ENCODE results near the gene GCNA. TPM values are rescaled to one million over a fixed set of nuclear protein-coding genes. Genes with fewer than 3 reads are reported as not detected.
"Not testable (repeated sequence)": the region's sequence is repeated elsewhere in the genome, so short reads cannot be mapped to it uniquely, and the experiment has no call there.

The GCNA gene
- total and polyA plus RNA-seq, 2 experiments from 2014 or later = 1.2 to 1.5 TPM

DNA sequence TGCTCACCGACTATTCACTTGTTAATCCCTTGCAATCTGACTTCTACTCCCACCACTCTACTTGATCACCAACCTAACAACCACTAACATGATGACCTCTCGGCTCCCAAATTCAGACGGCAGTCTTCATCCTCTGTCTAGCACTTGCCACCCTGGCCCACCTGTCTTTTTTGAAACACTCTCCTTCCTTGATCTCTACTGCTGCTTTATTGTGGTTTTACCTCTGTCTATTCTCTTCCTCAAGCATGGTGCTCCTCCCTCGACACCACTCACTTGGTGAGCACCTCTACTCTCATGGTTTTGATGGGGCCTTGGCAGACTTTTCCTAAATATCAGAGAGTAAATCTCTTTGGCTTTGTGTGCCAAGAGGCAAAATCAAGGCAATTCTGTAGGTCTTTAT is 61.8 kb downstream of the GCNA start:
- Histone ChIP-seq H3K4me3 (no peak overlapping the region), H3K36me3 (ENCODE audit: insufficient read depth) (no peaks in the 10 kb centered on the region), H3F3A (replicated peaks; ENCODE audit: low read depth) (no peaks in the 10 kb centered on the region), H3K27me3 (ENCODE audit: insufficient read depth) (no peaks in the 10 kb centered on the region), H4K20me1 (replicated peaks; ENCODE audit: insufficient read depth) (no peaks in the 10 kb centered on the region), H2AFZ (no peak overlapping the region), H3K4me1 (ENCODE audit: insufficient read depth) (no peaks in the 10 kb centered on the region), H3K79me2 (replicated peaks; ENCODE audit: insufficient read depth) (no peaks in the 10 kb centered on the region), H3K4me2 (no peak overlapping the region), H3K9me2 (ENCODE audit: insufficient read depth) (no peaks in the 10 kb centered on the region), H3K27ac (ENCODE audit: low read depth) (no peak overlapping the region)
- TF ChIP-seq EZH2phosphoT487 (IDR thresholded peaks at IDR 0.05; ENCODE audit: unreplicated experiment) (no peak), NANOG (IDR thresholded peaks at IDR 0.05; ENCODE audit: borderline replicate concordance) (no peak), EZH2 (IDR thresholded peaks at IDR 0.05; ENCODE audit: low read depth, unreplicated experiment) (no peak), POLR2AphosphoS5 (IDR thresholded peaks at IDR 0.05; ENCODE audit: low read depth) (no peak)
- TF ChIP-seq, protein P1, sequence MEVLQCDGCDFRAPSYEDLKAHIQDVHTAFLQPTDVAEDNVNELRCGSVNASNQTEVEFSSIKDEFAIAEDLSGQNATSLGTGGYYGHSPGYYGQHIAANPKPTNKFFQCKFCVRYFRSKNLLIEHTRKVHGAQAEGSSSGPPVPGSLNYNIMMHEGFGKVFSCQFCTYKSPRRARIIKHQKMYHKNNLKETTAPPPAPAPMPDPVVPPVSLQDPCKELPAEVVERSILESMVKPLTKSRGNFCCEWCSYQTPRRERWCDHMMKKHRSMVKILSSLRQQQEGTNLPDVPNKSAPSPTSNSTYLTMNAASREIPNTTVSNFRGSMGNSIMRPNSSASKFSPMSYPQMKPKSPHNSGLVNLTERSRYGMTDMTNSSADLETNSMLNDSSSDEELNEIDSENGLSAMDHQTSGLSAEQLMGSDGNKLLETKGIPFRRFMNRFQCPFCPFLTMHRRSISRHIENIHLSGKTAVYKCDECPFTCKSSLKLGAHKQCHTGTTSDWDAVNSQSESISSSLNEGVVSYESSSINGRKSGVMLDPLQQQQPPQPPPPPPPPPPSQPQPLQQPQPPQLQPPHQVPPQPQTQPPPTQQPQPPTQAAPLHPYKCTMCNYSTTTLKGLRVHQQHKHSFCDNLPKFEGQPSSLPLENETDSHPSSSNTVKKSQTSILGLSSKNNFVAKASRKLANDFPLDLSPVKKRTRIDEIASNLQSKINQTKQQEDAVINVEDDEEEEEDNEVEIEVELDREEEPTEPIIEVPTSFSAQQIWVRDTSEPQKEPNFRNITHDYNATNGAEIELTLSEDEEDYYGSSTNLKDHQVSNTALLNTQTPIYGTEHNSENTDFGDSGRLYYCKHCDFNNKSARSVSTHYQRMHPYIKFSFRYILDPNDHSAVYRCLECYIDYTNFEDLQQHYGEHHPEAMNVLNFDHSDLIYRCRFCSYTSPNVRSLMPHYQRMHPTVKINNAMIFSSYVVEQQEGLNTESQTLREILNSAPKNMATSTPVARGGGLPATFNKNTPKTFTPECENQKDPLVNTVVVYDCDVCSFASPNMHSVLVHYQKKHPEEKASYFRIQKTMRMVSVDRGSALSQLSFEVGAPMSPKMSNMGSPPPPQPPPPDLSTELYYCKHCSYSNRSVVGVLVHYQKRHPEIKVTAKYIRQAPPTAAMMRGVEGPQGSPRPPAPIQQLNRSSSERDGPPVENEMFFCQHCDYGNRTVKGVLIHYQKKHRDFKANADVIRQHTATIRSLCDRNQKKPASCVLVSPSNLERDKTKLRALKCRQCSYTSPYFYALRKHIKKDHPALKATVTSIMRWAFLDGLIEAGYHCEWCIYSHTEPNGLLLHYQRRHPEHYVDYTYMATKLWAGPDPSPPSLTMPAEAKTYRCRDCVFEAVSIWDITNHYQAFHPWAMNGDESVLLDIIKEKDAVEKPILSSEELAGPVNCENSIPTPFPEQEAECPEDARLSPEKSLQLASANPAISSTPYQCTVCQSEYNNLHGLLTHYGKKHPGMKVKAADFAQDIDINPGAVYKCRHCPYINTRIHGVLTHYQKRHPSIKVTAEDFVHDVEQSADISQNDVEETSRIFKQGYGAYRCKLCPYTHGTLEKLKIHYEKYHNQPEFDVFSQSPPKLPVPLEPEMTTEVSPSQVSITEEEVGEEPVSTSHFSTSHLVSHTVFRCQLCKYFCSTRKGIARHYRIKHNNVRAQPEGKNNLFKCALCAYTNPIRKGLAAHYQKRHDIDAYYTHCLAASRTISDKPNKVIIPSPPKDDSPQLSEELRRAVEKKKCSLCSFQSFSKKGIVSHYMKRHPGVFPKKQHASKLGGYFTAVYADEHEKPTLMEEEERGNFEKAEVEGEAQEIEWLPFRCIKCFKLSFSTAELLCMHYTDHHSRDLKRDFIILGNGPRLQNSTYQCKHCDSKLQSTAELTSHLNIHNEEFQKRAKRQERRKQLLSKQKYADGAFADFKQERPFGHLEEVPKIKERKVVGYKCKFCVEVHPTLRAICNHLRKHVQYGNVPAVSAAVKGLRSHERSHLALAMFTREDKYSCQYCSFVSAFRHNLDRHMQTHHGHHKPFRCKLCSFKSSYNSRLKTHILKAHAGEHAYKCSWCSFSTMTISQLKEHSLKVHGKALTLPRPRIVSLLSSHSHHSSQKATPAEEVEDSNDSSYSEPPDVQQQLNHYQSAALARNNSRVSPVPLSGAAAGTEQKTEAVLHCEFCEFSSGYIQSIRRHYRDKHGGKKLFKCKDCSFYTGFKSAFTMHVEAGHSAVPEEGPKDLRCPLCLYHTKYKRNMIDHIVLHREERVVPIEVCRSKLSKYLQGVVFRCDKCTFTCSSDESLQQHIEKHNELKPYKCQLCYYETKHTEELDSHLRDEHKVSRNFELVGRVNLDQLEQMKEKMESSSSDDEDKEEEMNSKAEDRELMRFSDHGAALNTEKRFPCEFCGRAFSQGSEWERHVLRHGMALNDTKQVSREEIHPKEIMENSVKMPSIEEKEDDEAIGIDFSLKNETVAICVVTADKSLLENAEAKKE (CRISPR knock-in tag; IDR thresholded peaks at IDR 0.05) = no peak
- TF ChIP-seq, protein P2, sequence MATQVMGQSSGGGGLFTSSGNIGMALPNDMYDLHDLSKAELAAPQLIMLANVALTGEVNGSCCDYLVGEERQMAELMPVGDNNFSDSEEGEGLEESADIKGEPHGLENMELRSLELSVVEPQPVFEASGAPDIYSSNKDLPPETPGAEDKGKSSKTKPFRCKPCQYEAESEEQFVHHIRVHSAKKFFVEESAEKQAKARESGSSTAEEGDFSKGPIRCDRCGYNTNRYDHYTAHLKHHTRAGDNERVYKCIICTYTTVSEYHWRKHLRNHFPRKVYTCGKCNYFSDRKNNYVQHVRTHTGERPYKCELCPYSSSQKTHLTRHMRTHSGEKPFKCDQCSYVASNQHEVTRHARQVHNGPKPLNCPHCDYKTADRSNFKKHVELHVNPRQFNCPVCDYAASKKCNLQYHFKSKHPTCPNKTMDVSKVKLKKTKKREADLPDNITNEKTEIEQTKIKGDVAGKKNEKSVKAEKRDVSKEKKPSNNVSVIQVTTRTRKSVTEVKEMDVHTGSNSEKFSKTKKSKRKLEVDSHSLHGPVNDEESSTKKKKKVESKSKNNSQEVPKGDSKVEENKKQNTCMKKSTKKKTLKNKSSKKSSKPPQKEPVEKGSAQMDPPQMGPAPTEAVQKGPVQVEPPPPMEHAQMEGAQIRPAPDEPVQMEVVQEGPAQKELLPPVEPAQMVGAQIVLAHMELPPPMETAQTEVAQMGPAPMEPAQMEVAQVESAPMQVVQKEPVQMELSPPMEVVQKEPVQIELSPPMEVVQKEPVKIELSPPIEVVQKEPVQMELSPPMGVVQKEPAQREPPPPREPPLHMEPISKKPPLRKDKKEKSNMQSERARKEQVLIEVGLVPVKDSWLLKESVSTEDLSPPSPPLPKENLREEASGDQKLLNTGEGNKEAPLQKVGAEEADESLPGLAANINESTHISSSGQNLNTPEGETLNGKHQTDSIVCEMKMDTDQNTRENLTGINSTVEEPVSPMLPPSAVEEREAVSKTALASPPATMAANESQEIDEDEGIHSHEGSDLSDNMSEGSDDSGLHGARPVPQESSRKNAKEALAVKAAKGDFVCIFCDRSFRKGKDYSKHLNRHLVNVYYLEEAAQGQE (IDR thresholded peaks at IDR 0.05; ENCODE audit: unreplicated experiment) = no peak
- TF ChIP-seq, protein P3, sequence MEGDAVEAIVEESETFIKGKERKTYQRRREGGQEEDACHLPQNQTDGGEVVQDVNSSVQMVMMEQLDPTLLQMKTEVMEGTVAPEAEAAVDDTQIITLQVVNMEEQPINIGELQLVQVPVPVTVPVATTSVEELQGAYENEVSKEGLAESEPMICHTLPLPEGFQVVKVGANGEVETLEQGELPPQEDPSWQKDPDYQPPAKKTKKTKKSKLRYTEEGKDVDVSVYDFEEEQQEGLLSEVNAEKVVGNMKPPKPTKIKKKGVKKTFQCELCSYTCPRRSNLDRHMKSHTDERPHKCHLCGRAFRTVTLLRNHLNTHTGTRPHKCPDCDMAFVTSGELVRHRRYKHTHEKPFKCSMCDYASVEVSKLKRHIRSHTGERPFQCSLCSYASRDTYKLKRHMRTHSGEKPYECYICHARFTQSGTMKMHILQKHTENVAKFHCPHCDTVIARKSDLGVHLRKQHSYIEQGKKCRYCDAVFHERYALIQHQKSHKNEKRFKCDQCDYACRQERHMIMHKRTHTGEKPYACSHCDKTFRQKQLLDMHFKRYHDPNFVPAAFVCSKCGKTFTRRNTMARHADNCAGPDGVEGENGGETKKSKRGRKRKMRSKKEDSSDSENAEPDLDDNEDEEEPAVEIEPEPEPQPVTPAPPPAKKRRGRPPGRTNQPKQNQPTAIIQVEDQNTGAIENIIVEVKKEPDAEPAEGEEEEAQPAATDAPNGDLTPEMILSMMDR (conservative IDR thresholded peaks at IDR 0.05; ENCODE audit: low read depth in 2 of 2) = no peak
- DNase-seq (ENCODE audit: low spot score) (no peak), ATAC-seq (no peak)
- Mint-ChIP-seq H3K36me3 (ENCODE audit: low read depth) (no peaks in the 10 kb centered on the region), H3K27ac (no peak overlapping the region), H3K4me1 (no peaks in the 10 kb centered on the region), H3K4me3 (no peak overlapping the region), H3K27me3 (ENCODE audit: insufficient read depth, low read depth, poor library complexity) (no peaks in the 10 kb centered on the region), H3K9me3 (peaks cover 4% of the 10 kb centered on the region; the same call in 2 of the 3 replicates)

DNA sequence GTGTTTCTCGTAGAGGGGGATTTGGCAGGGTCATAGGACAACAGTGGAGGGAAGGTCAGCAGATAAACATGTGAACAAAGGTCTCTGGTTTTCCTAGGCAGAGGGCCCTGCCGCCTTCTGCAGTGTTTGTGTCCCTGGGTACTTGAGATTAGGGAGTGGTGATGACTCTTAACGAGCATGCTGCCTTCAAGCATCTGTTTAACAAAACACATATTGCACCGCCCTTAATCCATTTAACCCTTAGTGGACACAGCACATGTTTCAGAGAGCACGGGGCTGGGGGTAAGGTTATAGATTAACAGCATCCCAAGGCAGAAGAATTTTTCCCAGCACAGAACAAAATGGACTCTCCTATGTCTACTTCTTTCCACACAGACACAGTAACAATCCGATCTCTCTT is 66.2 kb downstream of the GCNA start:
- H3K36me3 ChIP-seq (ENCODE audit: insufficient read depth); H2AFZ ChIP-seq; H3K4me3 ChIP-seq; H3K36me3 Mint-ChIP-seq (ENCODE audit: low read depth); H3K4me2 ChIP-seq; H3K27ac Mint-ChIP-seq; H3K27ac ChIP-seq (ENCODE audit: low read depth); H3F3A ChIP-seq (replicated peaks; ENCODE audit: low read depth); H3K79me2 ChIP-seq (replicated peaks; ENCODE audit: insufficient read depth); H3K4me3 Mint-ChIP-seq; H4K20me1 ChIP-seq (replicated peaks; ENCODE audit: insufficient read depth); H3K27me3 ChIP-seq (ENCODE audit: insufficient read depth); DNase-seq (ENCODE audit: low spot score); H3K27me3 Mint-ChIP-seq (ENCODE audit: insufficient read depth, low read depth, poor library complexity); ATAC-seq; H3K4me1 ChIP-seq (ENCODE audit: insufficient read depth); H3K9me2 ChIP-seq (ENCODE audit: insufficient read depth); H3K4me1 Mint-ChIP-seq: not testable (repeated sequence)
- H3K9me3 Mint-ChIP-seq = peaks cover 12% of the 10 kb centered on the region; the same call in 2 of the 3 replicates

Measured in GM23338 (cell line).